Measurements from ENCODE around the gene ADGRE1. TPM values are rescaled to one million over a fixed set of nuclear protein-coding genes. Genes with fewer than 3 reads are reported as not detected.

Gene ADGRE1
- total and polyA plus RNA-seq, 4 donors, result 0.39 to 16.2 (median 1.8) TPM

DNA sequence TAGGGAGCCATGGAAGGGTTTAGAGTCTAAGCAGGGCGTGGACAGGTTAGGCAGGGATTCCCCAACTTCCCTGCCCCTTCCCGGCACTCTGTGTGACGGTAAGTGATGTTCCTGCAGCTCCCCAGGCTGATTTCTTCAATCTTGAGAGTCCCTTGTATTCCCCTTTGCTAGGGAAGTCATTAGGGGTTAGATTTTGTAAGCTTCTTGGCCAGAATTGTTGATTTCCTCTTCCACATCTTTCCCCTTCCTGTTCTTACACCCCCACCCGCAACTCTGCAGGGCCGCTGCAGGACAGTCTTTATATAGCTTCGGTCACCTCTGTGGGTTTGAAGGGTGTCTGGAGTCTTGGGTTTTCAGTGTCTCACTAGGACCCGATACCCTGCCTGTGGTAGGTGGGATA lies 10.6 kb upstream of the ADGRE1 start:
- 64% methylated on average over 7 of the region's 7 CpGs for WGBS
- Histone ChIP-seq H3K4me1 (ENCODE audit: control insufficient read depth in 4 of 4, insufficient read depth in 4 of 4, low read length in 3 of 4) (no peaks in the 10 kb centered on the region), H3K9me3 (ENCODE audit: control insufficient read depth in 4 of 4, low read length in 3 of 4) (peaks cover 0 to 5% (median 2%) of the 10 kb centered on the region in 4 donors), H3K27me3 (ENCODE audit: control insufficient read depth in 4 of 4, insufficient read depth in 4 of 4, low read length in 3 of 4) (peaks cover 0 to 6% (median 0%) of the 10 kb centered on the region in 4 donors), H3K4me3 (ENCODE audit: low read depth in 1 of 3, low read length in 3 of 3) (no peak overlapping the region), H3K27ac (ENCODE audit: low read depth in 1 of 2, low read length in 2 of 2) (no peak overlapping the region), H3K9ac (ENCODE audit: low read depth in 1 of 2, low read length in 2 of 2) (no peak overlapping the region), H3K36me3 (ENCODE audit: control insufficient read depth in 4 of 4, insufficient read depth in 3 of 4, low read depth in 1 of 4, low read length in 3 of 4) (no peaks in the 10 kb centered on the region)
- TF ChIP-seq FOXA2 (IDR thresholded peaks at IDR 0.05), result no peak
- TF ChIP-seq YY1 (IDR thresholded peaks at IDR 0.05), result no peak
- TF ChIP-seq, protein P1, sequence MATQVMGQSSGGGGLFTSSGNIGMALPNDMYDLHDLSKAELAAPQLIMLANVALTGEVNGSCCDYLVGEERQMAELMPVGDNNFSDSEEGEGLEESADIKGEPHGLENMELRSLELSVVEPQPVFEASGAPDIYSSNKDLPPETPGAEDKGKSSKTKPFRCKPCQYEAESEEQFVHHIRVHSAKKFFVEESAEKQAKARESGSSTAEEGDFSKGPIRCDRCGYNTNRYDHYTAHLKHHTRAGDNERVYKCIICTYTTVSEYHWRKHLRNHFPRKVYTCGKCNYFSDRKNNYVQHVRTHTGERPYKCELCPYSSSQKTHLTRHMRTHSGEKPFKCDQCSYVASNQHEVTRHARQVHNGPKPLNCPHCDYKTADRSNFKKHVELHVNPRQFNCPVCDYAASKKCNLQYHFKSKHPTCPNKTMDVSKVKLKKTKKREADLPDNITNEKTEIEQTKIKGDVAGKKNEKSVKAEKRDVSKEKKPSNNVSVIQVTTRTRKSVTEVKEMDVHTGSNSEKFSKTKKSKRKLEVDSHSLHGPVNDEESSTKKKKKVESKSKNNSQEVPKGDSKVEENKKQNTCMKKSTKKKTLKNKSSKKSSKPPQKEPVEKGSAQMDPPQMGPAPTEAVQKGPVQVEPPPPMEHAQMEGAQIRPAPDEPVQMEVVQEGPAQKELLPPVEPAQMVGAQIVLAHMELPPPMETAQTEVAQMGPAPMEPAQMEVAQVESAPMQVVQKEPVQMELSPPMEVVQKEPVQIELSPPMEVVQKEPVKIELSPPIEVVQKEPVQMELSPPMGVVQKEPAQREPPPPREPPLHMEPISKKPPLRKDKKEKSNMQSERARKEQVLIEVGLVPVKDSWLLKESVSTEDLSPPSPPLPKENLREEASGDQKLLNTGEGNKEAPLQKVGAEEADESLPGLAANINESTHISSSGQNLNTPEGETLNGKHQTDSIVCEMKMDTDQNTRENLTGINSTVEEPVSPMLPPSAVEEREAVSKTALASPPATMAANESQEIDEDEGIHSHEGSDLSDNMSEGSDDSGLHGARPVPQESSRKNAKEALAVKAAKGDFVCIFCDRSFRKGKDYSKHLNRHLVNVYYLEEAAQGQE (IDR thresholded peaks at IDR 0.05), result no peak
- TF ChIP-seq RXRA (IDR thresholded peaks at IDR 0.05), result no peak
- TF ChIP-seq, protein P2, sequence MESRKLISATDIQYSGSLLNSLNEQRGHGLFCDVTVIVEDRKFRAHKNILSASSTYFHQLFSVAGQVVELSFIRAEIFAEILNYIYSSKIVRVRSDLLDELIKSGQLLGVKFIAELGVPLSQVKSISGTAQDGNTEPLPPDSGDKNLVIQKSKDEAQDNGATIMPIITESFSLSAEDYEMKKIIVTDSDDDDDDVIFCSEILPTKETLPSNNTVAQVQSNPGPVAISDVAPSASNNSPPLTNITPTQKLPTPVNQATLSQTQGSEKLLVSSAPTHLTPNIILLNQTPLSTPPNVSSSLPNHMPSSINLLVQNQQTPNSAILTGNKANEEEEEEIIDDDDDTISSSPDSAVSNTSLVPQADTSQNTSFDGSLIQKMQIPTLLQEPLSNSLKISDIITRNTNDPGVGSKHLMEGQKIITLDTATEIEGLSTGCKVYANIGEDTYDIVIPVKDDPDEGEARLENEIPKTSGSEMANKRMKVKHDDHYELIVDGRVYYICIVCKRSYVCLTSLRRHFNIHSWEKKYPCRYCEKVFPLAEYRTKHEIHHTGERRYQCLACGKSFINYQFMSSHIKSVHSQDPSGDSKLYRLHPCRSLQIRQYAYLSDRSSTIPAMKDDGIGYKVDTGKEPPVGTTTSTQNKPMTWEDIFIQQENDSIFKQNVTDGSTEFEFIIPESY (IDR thresholded peaks at IDR 0.05), result no peak
- TF ChIP-seq, protein P3, sequence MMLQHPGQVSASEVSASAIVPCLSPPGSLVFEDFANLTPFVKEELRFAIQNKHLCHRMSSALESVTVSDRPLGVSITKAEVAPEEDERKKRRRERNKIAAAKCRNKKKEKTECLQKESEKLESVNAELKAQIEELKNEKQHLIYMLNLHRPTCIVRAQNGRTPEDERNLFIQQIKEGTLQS (IDR thresholded peaks at IDR 0.05), result no peak
- TF ChIP-seq SP1 (IDR thresholded peaks at IDR 0.05), result no peak
- no peak for TF ChIP-seq FOXA1 (IDR thresholded peaks at IDR 0.05)
- no peak for TF ChIP-seq RAD21 (IDR thresholded peaks at IDR 0.05)
- TF ChIP-seq JUND (IDR thresholded peaks at IDR 0.05), result no peak
- TF ChIP-seq, protein P4, sequence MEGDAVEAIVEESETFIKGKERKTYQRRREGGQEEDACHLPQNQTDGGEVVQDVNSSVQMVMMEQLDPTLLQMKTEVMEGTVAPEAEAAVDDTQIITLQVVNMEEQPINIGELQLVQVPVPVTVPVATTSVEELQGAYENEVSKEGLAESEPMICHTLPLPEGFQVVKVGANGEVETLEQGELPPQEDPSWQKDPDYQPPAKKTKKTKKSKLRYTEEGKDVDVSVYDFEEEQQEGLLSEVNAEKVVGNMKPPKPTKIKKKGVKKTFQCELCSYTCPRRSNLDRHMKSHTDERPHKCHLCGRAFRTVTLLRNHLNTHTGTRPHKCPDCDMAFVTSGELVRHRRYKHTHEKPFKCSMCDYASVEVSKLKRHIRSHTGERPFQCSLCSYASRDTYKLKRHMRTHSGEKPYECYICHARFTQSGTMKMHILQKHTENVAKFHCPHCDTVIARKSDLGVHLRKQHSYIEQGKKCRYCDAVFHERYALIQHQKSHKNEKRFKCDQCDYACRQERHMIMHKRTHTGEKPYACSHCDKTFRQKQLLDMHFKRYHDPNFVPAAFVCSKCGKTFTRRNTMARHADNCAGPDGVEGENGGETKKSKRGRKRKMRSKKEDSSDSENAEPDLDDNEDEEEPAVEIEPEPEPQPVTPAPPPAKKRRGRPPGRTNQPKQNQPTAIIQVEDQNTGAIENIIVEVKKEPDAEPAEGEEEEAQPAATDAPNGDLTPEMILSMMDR (IDR thresholded peaks at IDR 0.05; ENCODE audit: low read depth, low read length, missing input control), result no peak
- no peak for DNase-seq (ENCODE audit: low spot score)

DNA sequence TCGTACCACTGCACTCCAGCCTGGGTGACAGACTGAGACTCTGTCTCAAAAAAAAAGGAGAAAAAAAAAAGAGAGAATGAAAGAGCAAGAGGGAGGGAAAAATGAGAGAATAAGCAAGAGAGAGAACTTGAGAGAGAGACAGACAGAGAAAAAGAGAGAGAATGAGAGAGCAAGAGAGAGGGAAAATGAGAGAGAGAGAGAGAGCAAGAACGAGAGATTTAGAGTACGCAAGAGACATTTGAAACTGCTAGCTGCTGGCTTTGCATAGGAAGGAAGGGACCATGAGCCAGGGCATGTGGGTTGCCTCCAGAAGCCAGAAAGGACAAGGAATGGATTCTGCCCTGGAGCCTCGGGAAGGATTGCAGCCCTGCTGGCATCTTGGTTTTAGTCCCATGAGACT lies 9.6 kb upstream of the ADGRE1 start:
- no peak overlapping the region for H3K4me3 ChIP-seq (ENCODE audit: low read depth in 1 of 3, low read length in 3 of 3)
- no peaks in the 10 kb centered on the region for H3K4me1 ChIP-seq (ENCODE audit: control insufficient read depth in 4 of 4, insufficient read depth in 4 of 4, low read length in 3 of 4)
- H3K9ac ChIP-seq (ENCODE audit: low read depth in 1 of 2, low read length in 2 of 2), result no peak overlapping the region
- TF ChIP-seq, protein P2 (IDR thresholded peaks at IDR 0.05), result no peak
- TF ChIP-seq TAF1 (conservative IDR thresholded peaks at IDR 0.05) (no peak), EGR1 (IDR thresholded peaks at IDR 0.05; ENCODE audit: low read depth in 2 of 2) (no peak), HNF4G (IDR thresholded peaks at IDR 0.05) (no peak), RXRA (IDR thresholded peaks at IDR 0.05) (no peak)
- no peaks in the 10 kb centered on the region for H3K36me3 ChIP-seq (ENCODE audit: control insufficient read depth in 4 of 4, insufficient read depth in 3 of 4, low read depth in 1 of 4, low read length in 3 of 4)
- H3K27me3 ChIP-seq (ENCODE audit: control insufficient read depth in 4 of 4, insufficient read depth in 4 of 4, low read length in 3 of 4), result peaks cover 0 to 6% (median 0%) of the 10 kb centered on the region in 4 donors
- WGBS, result 80% methylated on average over 4 of the region's 4 CpGs
- H3K27ac ChIP-seq (ENCODE audit: low read depth in 1 of 2, low read length in 2 of 2), result no peak overlapping the region
- peaks cover 0 to 5% (median 2%) of the 10 kb centered on the region in 4 donors for H3K9me3 ChIP-seq (ENCODE audit: control insufficient read depth in 4 of 4, low read length in 3 of 4)
- DNase-seq (ENCODE audit: low spot score), result no peak
